ENCODE results near the gene GPC5.
"Not testable (repeated sequence)": the region's sequence is repeated elsewhere in the genome, so short reads cannot be mapped to it uniquely, and the experiment has no call there.

Gene GPC5

DNA sequence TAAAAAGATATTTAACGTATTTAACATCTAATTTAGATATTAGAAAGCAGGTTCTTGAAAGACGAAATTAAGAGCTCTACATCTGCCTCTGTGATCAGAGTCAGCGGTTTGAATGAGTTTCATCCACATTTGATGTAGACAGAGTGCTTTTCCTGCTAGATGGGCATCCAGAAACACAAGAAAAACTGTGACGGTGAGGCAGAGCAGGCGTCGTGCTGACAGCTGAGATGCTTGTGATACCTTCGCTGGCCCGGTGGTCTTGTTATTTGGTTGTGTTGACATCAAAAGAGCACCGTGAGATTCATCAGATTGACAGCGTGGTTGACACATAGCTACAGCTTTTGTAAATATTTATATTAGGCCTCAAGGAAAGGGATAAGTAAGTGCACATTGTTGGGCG, 399.1 kb downstream of the GPC5 start:
- no peak for DNase-seq

DNA sequence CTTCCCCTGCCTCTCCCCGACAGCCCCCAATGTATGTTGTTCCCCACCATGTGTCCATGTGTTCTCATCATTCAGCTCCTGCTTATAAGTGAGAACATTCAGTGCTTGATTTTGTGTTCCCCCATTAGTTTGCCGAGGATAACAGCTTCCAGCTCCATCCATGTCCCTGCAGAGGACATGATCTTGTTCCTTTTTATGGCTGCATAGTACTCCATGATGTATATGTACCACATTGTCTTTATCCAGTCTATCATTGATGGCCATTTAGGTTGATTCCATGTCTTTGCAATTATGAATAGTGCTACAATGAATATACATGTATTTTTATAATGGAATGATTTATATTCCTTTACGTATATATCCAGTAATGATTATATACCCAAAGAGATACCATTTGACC, 399.9 kb downstream of the GPC5 start:
- not testable (repeated sequence) for DNase-seq

DNA sequence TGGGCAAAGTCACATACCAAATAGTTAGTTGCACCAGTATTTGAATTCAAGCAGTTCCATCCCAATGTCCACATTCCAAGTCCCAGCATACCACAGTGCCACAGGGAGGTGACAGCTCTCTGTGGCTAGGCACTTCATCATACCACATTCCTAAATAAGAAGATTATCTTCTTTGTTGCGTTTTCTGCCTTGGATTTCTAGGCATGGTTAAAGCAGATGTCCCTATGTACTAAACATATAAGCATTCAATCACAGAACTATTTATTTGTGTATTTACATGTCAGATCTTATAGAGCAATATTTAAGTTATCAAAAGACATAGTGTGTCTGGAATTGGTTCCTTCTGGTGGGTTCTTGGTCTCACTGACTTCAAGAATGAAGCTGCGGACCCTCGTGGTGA, 403.4 kb downstream of the GPC5 start:
- not testable (repeated sequence) for DNase-seq

DNA sequence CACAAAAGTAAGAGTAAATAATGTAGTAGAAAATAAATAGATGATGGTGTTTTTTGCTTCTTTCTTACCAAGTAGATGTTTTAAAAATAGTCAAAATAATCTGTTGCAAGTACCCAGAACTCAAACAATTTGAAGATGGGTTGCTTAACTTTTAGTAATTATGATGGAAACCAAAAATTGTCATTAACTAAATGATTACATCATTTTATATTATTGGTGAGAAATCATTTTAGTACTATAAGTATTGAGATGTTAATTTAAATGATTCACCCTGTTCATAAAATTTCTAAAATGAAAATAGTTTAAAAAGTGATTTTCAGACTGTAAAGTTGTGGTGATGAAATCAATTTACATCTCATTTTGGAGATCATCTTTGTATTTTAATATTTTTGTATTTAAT, 404.5 kb downstream of the GPC5 start:
- no peak for DNase-seq

DNA sequence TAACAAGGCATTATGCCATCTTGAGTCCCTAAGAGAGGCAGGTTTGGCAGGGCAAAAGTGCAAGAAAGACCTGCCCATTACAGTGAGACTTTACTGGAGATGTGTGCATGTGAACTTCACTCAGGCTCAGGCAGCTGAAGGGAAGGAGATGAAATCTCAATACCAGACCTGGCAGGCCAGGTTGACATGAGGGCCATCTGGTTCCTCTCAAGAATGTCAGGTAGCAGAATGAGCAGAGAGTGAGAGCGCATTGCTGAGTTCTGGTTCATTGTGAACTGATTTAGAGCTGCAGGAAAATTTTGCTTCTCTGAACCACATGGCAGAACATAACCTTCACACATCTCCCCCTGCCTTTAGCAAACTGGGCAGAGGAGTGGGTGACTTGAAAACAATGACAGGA, 406.3 kb downstream of the GPC5 start:
- DNase-seq: no peak

DNA sequence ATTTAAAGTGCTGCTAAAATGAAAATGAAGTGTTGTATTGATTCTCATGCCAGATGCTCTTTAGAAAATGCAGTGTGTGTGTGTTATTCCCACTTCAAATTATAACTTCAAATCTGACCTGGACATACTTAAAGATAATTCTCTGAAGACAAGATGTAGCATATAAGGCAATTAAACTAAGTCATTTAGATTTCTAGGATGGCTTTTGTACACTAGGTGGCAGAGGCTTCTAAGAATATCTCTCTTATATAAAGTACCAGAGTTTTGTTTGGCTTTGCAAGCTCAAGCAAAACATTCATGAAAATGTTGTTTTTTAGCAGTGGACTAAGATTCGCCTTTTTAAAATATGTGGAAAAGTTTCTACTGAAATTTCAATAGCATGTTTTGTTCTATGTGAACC, 407.2 kb downstream of the GPC5 start:
- DNase-seq: no peak

DNA sequence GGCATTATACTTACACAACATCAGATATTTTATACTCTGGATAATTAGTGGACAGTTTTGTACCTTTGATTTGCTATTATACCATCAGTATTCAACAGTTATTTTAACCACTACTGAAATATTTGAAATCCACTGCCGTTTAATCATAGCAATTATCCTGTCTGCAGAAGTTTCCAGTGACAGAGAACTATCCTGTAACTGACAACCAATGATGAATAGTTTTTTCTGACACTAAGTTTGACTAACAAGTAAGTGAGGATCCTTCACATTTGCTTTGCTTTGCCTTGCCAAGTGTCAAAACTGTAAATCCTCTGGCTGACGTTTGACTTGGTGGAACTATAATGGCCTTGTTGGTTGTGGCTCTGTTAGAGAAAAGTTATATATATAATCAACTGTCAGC, 410.7 kb downstream of the GPC5 start:
- DNase-seq: no peak

DNA sequence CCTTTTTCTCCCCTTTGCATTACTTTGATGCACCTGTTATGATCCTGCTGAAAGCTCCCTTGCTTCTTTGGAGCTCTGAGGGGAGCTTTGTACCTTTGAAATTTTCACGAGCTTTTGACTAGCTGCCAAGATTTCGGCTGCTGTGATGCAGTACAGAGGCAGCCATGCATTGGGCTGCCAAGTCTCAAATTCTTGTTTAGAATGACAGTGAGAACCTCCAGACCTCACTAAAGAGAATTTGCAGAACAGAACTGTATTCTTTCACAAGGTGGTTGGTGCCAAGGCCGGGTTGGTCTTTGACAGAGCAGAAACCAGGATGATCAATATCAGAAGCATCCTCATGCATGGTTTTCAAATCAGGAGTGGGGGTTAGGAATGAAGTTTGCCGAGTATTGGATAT, 414.8 kb downstream of the GPC5 start:
- no peak for DNase-seq

DNA sequence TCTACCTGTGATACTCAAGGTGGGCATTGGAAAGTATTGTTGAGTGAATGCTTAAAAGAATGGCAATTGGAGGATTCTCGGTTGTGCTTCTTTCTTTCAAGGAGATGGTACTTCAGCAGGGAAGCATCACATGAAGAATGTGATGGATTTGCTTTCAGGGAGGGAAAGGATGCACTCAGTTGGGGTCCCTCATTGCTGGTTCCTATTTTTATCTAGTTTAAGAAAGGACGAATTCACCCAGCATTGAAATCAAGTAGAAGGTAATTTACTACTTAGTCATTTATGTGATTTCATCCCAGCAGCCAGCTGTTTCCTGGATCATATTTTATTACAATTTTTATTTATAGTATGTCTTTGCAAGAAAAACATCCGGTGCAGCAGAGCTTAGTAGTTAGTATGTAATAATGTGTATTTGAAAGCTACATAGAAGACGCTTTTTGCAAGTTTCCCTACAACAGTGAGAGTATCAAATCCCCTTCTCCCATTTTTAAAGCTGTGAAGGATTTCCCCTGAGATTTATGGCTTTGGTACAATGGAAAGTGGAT, 417.9 kb downstream of the GPC5 start:
- no peak for DNase-seq

DNA sequence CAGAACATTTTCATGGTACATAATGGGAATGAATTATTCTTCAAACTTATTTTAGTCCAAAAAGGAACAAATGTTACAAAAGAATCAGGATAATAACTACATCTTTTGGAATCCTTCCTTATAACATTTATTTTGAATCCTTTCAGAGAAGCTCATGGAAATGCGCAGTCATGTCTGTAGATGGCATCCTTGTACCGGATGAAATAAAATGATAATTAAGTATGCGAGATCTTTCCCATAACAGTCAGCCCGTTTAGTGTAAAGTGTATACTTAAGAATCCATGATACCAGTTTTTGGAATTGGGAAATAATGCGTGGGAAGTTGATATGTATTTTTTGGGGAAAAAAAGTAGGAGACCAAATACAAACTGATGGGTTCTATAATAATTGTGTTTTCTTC, 418.8 kb downstream of the GPC5 start:
- DNase-seq: no peak

DNA sequence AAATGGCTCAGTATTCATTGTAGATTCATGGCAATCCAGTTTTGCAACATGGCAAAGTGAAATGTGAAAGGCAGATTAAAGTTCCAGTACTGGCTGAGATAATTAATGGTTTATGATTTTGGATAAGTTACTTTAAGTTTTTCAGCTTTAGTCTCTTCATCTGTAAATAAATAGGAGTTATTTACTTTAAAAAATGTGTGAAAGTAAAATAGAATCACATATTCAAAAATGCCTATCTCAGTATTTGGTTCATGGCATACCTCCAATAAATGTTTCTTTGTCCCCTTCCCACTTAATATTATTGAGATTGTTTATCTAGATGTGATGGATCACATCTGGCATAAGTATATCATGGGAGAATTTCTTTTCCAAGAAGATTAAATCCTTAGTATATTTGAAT, 426.0 kb downstream of the GPC5 start:
- no peak for DNase-seq

DNA sequence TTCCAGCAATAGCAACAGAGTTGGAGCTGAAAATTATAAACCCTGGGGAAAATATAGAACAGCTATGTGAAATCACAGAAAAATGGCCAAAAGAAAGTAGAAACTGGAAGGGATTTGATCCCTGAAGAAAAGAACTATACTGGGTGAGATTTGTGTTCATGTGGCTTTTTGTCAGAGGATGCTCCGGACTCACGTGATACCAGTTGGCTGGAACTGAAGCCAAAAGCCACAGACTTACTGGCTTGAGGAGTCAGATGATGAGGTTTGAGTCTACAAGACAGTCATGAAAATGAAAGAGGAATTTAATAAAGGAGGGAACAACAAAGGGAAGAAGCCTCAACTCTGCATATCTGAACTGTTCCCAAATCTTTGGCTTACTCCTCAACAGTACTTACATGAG, 427.1 kb downstream of the GPC5 start:
- DNase-seq: no peak

DNA sequence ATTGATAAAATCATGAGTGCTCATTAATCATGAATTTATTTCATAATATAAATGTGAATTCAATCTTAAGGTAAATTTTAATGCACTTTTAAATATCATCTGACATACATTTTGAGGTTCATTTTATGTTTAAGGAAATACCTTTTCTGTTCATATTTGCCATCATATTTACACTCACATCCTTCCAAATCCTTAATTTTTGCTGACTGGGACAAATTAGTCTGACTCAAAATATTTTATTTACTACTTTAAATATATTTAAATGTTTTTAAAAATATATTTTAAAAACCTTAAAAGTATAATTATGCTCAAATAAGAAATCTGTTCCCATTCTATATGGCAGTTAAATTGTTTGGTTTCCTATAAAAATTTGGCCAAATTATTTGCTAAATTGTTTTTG, 438.1 kb downstream of the GPC5 start:
- DNase-seq: no peak

DNA sequence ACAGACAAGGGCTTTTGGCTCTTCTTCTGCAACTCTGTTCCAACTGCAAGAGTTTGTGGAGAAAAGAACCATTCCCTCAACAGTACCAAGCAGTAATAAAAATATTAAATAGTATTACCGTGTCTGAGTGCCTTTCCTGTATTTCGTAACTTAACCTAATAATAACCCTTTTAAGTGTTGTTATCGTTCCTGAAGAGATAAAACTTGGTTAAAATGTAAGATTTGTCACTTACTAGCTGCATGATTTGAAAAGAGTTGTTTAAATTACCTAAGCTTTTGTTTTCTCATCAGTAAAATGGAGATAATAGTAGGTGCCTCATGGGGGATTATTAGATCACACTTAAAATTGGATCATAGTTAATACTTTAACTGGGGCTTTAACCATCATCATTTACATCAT, 447.2 kb downstream of the GPC5 start:
- no peak for DNase-seq

DNA sequence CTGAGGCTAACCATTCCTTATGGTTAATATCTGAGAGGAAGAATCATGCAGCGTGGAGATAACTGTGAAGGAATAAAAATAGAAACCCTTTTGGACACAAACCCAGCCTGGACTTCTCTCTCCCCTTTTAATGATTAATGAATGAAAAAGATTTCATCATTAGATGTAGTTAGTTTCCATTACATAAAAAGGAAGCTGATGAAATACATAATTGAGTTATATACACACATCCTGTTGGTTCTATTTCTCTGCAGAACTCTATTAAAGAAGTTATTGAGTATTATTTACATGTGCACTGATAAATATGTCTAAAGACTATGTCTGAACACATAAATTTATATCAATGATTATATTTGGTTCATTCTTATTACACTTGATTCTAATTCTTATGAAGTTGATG, 465.3 kb downstream of the GPC5 start:
- no peak for DNase-seq

DNA sequence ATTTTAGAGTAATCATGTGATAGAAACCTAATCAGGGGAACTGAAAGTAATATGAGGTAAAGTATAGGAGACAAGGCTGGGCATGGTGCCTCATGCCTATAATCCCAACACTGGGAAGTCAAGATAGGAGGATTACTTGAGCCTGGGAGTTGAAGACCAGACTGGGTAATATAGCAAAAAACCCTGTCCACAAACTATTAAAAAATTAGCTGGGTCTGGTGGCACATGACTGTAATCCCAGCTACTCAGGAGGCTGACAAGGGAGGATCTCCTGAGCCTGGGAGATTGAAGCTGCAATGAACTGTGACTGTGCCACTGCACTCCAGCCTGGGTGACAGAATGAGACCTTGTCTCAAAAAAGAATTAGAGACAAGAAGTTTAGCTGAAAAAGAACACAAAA, 469.9 kb downstream of the GPC5 start:
- DNase-seq: no peak

DNA sequence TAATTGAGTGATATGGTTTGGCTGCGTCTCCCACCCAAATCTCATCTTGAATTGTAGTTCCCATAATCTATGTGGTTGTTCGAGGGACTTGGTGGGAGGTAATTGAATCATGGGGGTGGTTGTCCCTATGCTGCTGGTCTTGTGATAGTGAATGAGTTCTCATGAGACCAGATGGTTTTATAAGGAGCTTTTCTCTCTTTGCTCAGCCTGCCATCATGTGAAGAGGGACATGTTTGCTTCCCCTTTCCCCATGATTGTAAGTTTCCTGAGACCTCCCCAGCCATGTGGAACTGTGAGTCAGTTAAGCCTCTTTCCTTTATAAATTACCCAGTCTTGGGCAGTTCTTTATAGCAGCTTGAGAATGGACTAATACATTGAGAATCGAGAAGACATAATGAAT, 480.1 kb downstream of the GPC5 start:
- no peak for DNase-seq

DNA sequence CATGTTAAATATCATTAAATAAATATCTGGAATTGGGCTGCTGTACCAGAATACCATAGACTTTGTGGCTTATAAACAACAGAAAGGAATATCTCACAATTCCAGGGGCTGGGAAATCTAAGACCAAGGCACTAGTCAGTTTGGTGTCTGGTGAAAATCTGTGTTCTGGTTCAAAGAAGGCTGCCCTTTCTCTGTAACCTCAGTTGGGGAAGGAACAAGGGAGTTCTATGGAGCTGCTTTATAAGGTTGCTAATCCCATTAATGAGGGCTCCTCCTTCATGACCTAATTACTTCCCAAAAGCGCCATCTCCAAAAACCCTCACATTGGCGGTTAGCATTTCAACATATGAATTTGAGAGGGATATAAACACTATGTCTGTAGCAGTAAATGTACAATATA, 480.9 kb downstream of the GPC5 start:
- DNase-seq: no peak

DNA sequence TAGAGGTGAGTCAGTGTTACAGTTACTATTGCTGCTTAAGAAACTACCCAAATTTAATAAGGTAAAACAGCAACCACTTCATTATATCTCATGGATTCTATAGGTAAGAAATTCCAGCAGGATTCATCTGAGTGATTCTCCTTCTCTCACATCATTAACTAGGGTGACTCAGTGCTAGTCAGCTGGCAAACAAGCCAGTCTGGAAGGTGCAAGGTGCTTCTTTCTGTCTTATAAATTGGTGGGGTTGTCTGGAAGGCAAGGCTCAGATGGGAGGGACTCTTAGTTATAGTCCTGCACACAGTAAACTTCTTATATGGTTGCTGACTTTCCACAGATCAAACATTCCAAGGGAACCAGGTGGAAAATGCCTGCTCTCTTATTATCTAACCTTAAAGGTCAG, 484.5 kb downstream of the GPC5 start:
- DNase-seq: no peak

DNA sequence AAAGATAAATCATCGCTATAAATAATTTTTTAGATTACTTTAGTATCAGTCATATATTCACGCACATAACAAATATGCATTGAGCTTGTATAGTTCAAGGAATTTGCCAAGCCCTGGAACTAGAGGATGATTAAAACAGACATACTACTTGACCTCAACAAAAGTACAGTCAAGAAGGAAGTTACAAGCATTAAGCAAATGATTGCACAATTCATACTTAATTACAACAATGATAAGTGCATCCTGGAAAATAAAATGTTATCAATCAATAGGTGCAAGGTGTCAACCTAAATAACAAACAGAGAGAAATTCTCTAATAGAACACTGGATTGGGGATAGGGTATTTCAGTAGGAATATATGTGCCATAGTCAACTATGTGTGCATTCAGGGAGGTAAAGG, 491.2 kb downstream of the GPC5 start:
- DNase-seq: no peak

DNA sequence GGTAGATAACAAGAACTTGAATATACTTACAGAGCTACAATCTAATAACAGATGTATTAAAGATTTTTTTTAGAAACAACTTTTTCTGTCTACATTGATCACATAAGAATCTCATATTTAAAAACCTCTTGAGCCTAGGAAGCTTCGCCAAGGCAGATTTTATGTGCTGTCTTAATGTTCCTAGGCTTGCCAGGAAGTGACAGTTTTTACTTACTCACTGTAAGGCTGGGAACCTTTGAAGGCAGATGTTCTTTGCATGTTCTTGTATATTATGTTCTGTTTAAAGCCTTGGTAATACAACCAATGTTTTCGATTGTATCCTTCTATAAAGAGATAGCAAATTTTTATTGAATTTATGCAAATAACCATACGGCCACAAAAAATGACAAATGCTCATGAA, 492.7 kb downstream of the GPC5 start:
- DNase-seq: no peak

DNA sequence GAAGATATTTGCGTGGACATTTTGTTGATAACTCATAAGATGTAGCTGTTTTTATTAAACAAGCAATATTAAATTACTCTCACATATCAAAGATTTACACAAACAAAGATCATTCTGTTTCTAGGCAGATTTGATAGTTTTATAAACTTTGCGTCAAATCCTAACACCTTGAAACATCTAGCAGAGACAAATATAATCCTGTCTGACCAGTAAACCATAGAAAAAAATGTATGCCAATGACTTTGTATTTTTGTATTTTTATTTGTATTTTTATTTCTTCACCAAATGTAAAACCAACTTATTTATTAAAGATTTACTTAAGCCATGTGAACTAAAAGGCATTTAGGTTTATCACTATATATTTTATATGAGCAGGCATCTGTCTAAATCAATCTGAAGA, 494.6 kb downstream of the GPC5 start:
- no peak for DNase-seq

DNA sequence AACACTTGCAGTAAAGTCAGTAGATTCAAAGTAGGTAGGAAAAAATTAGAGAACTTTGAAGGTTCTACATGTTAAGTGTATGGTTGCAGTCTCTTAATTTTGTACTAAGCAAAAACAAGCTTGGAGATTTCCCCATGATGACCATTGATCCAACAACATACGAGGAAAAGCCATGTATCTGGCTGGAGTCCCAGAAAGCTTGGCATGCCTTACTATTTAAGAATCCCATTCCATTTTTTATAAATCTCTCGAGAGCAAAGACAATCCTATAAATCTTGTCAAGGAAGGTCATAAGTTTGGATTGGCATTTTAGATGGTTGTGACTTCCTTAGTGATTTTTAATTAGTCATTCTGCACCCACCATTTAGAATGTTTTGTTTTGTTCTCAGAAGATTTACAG, 495.9 kb downstream of the GPC5 start:
- no peak for DNase-seq

DNA sequence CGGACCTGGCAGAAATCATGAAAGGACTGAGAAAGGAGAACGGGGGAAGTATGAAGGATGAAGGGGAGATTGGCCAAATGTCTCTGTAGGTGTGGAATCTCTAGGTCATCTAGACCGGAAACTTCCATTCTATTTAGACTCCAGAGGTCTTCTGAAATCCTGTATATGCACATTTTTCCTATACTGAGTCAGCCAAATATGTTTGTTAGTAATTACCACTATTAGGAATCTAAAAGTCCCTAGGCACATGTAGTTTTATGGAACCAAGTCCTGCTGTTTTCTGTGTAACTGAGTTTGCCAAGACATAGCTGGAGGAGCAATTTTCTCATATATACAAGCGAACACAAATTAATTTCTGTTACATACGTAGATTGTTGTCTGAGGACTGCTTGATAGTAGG, 498.1 kb downstream of the GPC5 start:
- no peak for DNase-seq

DNA sequence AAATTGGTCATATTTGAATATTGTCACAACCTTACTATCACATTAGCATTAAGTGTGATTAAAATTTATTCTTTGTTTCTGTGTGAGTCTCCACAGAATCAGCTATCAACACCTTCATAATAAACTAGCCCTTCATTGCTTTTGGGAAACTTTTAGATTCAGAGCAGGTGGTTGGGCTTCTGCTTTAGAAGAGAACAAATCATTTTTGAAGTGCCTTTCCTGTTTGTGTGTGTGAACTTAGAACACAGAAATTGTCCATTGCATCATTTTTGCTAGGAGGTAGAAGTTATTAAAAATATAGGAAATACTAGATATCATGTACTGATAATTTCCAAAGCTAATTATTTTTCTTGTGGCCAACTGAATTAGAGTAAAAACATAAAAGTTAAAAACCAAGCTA, 500.6 kb downstream of the GPC5 start:
- not testable (repeated sequence) for DNase-seq

DNA sequence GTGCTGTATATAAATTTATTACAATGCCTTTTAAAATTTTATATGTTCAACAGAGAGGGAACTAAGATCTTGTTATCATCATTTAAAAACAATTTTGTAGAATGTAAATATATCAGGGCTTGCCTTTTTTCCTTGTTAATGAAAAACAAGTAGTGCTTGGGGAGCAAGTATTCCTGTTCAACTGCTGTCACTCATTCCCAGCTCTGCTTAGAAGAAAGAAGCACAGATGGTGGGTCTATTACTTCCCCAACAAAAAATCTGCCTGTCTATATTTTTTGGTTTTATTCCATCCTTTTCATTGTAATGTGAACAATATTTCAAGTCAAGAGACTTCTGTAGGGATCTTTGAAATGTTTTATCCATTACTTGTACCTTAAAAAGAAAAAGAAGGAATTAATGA, 503.9 kb downstream of the GPC5 start:
- DNase-seq: no peak
